Dedifferentiated amniotic fluid mesenchymal stem cell (primary cell): Measurements from ENCODE around the gene NHLRC1.

Experiments
- DNase-seq: peaks from one replicate; pipeline ENCODE4 v3.0.0-alpha.2; 2016; ENCODE audit errors: extremely low spot score

The NHLRC1 gene

GRCh38 chr6:18087396-18088165 lies 34.9 kb downstream of the NHLRC1 start:
- DNase-seq = no peak

DNA sequence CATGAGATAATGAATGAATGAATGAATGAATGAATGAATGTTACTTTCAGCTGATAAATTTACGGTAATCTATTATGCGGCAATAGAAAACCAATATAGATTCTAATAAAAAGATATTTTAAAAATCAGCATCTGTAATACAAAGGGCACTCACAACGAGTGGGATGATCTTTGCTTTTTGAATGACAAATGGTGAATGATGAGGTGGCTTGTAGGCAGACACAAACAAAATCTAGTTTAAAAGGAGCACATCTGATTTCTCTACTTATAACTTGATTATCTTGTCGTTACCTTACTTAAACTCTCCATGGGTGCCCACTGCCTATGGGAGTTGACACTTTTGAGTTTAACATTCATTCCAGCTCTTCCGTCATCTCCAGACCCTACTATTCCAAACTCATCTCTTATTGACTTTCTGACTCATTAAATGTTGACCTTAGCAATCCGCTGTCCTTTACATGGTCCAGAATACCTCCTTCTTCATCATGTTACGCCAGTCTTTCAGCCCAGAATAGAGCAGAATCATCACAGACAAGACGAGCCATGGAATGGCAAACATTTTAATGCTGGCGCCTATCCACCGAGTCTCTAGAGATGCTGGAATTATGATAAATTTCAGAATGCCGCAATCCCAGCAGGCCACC lies 41.3 kb downstream of the NHLRC1 start:
- no peak for DNase-seq

GRCh38 chr6:18080544-18080943 lies 41.9 kb downstream of the NHLRC1 start:
- DNase-seq = no peak

GRCh38 chr6:18078866-18079265 lies 43.6 kb downstream of the NHLRC1 start:
- DNase-seq = no peak

GRCh38 chr6:18076231-18076630 lies 46.2 kb downstream of the NHLRC1 start:
- no peak for DNase-seq

GRCh38 chr6:18072841-18073240 lies 49.6 kb downstream of the NHLRC1 start:
- no peak for DNase-seq

GRCh38 chr6:18070486-18070885 lies 52.0 kb downstream of the NHLRC1 start:
- DNase-seq = no peak
